Ovary (tissue), 3 donors: Measurements from ENCODE around the gene ALOX12.

Experiments used
- EP300 ChIP-seq: sonication (generic); formaldehyde crosslinking; IDR thresholded peaks from one replicate; pipeline ENCODE4 v1.6.1; 2017; ENCODE audit warnings: antibody characterized with exemption
- POLR2A ChIP-seq: fragments of 450-650 bp; IDR thresholded peaks from one replicate; pipeline ENCODE4 v1.6.1; 2017; ENCODE audit warnings: antibody characterized with exemption, mild to moderate bottlenecking, moderate library complexity
- TF ChIP-seq, protein P1 (sequence below), 3 donors: fragments of 450-650 bp in 2 of 3; fragments of 200-600 bp in 1 of 3; IDR thresholded peaks; one replicate each; pipeline versions ENCODE4 v1.5.1 to v1.8.0; 2016 to 2022; ENCODE audit warnings: antibody characterized with exemption in 3 of 3, mild to moderate bottlenecking in 1 of 3
- donor health status: DM: no; HTN: no; CAD: no.

DNA sequence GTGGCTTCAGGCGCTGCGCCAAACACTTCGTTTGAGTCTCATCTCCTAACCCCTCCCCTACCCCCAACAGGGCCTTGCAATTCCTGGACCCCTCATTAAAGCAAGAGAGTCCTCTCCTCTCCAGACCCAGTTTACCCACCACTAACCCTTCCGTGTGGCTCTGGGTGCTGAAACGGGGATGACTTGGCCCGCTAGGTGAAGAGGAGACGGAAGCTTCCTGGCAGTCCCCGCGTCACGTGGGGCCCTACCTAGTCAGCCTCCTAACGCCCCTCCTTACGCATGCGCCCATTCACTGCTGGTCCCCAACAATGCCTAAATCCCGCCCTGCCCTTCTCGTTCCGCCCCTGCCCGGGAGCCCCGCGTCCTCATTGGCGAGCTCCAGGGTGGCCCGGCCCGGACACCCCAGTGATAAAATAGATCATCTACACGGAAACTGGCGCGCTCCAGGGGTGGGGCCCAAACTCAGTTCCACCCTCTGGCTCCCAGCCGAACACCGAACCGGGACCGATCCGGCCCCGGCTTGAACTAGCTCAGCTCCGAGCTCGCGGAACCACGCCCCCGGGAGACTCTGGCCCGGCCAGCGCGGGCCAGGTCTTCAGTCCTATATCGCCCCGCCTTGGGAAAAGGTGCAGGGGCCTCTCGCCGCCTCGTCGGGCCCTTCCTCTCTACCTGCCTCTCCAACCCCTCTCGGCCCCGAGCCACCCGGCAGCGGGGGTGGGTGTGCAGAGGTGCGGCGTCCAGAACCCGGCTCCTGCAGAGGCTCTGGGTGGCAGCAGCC is 39.9 kb downstream of the ALOX12 start, which contains the start of gene SLC16A13:
- TF ChIP-seq EP300 (no peak), POLR2A (no peak)
- TF ChIP-seq, protein P1, sequence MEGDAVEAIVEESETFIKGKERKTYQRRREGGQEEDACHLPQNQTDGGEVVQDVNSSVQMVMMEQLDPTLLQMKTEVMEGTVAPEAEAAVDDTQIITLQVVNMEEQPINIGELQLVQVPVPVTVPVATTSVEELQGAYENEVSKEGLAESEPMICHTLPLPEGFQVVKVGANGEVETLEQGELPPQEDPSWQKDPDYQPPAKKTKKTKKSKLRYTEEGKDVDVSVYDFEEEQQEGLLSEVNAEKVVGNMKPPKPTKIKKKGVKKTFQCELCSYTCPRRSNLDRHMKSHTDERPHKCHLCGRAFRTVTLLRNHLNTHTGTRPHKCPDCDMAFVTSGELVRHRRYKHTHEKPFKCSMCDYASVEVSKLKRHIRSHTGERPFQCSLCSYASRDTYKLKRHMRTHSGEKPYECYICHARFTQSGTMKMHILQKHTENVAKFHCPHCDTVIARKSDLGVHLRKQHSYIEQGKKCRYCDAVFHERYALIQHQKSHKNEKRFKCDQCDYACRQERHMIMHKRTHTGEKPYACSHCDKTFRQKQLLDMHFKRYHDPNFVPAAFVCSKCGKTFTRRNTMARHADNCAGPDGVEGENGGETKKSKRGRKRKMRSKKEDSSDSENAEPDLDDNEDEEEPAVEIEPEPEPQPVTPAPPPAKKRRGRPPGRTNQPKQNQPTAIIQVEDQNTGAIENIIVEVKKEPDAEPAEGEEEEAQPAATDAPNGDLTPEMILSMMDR (IDR thresholded peaks at IDR 0.05): no peak
